IMR-90 (cell line): ENCODE measurements around the gene GRIN1. TPM values are rescaled to one million over a fixed set of nuclear protein-coding genes. Genes with fewer than 3 reads are reported as not detected.

ENCODE experiments used
- ATAC-seq: fragments of 200-7000 bp; cut with Tn5 transposase; 2 replicates; pipeline ENCODE4 v1.9.1; 2020; ENCODE audit warnings: low read depth, mild to moderate bottlenecking, moderate library complexity
- BruUV-seq: library from RNA; stranded (reverse); fragments of 400-500 nt; replicated peaks from 2 replicates; lab custom pipeline; 2021; lab: Mats Ljungman, UMichigan
- CTCF ChIA-PET: fragments of 300-600 bp; formaldehyde crosslinking; extraction: SDS; loops from one replicate; lab custom pipeline; 2021; ENCODE audit warnings: antibody characterized with exemption; lab: Yijun Ruan, JAX
- POLR2A ChIA-PET: fragments of 300-600 bp; sonication (Branson Sonifier 250); formaldehyde crosslinking; loops from one replicate; lab custom pipeline; 2022; ENCODE audit warnings: antibody characterized with exemption; ENCODE audit not compliant: unreplicated experiment; lab: Charles Lee
- DNase-seq: peaks from one replicate; pipeline ENCODE4 v3.0.0; 2013
- H2AFZ ChIP-seq: replicated peaks from 2 replicates; pipeline ENCODE3; 2013; ENCODE audit warnings: low read length, mild to moderate bottlenecking; ENCODE audit not compliant: poor library complexity
- H2AK5ac ChIP-seq: 2 replicates; pipeline ENCODE4 v1.6.1; 2013; ENCODE audit warnings: low read depth, low read length, inconsistent platforms
- H2AK9ac ChIP-seq: replicated peaks from 2 replicates; pipeline ENCODE3; 2013; ENCODE audit warnings: mild to moderate bottlenecking, low read depth, low read length, moderate library complexity; ENCODE audit not compliant: poor library complexity
- H2BK120ac ChIP-seq: 2 replicates; pipeline ENCODE4 v1.6.1; 2013; ENCODE audit warnings: low read depth, low read length, inconsistent platforms
- H2BK15ac ChIP-seq: 3 replicates; pipeline ENCODE4 v1.6.1; 2013; ENCODE audit warnings: low read depth, low read length, inconsistent platforms
- H2BK20ac ChIP-seq: 2 replicates; pipeline ENCODE4 v1.6.1; 2013; ENCODE audit warnings: low read depth, mild to moderate bottlenecking, inconsistent platforms, low read length, moderate library complexity
- H2BK5ac ChIP-seq: 2 replicates; pipeline ENCODE4 v1.6.1; 2013; ENCODE audit warnings: mild to moderate bottlenecking, low read depth, low read length, inconsistent platforms; ENCODE audit not compliant: poor library complexity, severe bottlenecking
- H3K14ac ChIP-seq: replicated peaks from 2 replicates; pipeline ENCODE4 v1.6.1; 2013; ENCODE audit warnings: low read depth, low read length, inconsistent platforms
- H3K18ac ChIP-seq: 2 replicates; pipeline ENCODE4 v1.6.1; 2013; ENCODE audit warnings: low read depth, low read length, control low read depth
- H3K23ac ChIP-seq: 2 replicates; pipeline ENCODE4 v1.6.1; 2013; ENCODE audit warnings: low read depth, low read length, inconsistent platforms
- H3K27ac ChIP-seq: 2 replicates; pipeline ENCODE4 v1.5.1; 2013; ENCODE audit warnings: mild to moderate bottlenecking, control low read depth, low read length; ENCODE audit not compliant: insufficient read depth
- H3K27me3 ChIP-seq: 2 replicates; pipeline ENCODE4 v1.6.1; 2013; ENCODE audit warnings: low read length; ENCODE audit not compliant: control insufficient read depth, insufficient read depth
- H3K36me3 ChIP-seq: 2 replicates; pipeline ENCODE4 v1.6.1; 2013; ENCODE audit warnings: low read length, mixed read lengths; ENCODE audit not compliant: control insufficient read depth, insufficient read depth
- H3K4ac ChIP-seq: 2 replicates; pipeline ENCODE4 v1.6.1; 2013; ENCODE audit warnings: low read depth, low read length, inconsistent platforms
- H3K4me1 ChIP-seq: 2 replicates; pipeline ENCODE4 v1.6.1; 2013; ENCODE audit warnings: low read length, mixed read lengths; ENCODE audit not compliant: control insufficient read depth, insufficient read depth
- H3K4me2 ChIP-seq: 2 replicates; pipeline ENCODE4 v1.6.1; 2013; ENCODE audit warnings: low read depth, mild to moderate bottlenecking, control low read depth, low read length, moderate library complexity
- H3K4me3 ChIP-seq: 2 replicates; pipeline ENCODE4 v1.5.1; 2013; ENCODE audit warnings: low read depth, mild to moderate bottlenecking, control low read depth, low read length, moderate library complexity; ENCODE audit not compliant: insufficient read depth
- H3K56ac ChIP-seq: 2 replicates; pipeline ENCODE4 v1.6.1; 2013; ENCODE audit warnings: low read length, inconsistent platforms; ENCODE audit not compliant: insufficient read depth; ENCODE audit errors: extremely low read depth
- H3K79me1 ChIP-seq, 2 experiments: 2 replicates each; pipeline ENCODE4 v1.6.1; 2013; ENCODE audit warnings: low read length in 2 of 2, inconsistent platforms in 1 of 2, low read depth in 1 of 2
- H3K9ac ChIP-seq: 2 replicates; pipeline ENCODE4 v1.6.1; 2013; ENCODE audit warnings: low read depth, low read length, control low read depth
- H3K9me1 ChIP-seq: 2 replicates; pipeline ENCODE4 v1.6.1; 2013; ENCODE audit warnings: low read length, inconsistent platforms; ENCODE audit not compliant: insufficient read depth
- H3K9me3 ChIP-seq: 2 replicates; pipeline ENCODE4 v1.6.1; 2013; ENCODE audit warnings: low read length; ENCODE audit not compliant: control insufficient read depth, insufficient read depth
- H4K20me1 ChIP-seq: 2 replicates; pipeline ENCODE4 v1.6.1; 2013; ENCODE audit warnings: low read length, inconsistent platforms; ENCODE audit not compliant: insufficient read depth
- H4K5ac ChIP-seq: 2 replicates; pipeline ENCODE4 v1.6.1; 2013; ENCODE audit warnings: mild to moderate bottlenecking, low read depth, low read length, control low read depth
- H4K8ac ChIP-seq, 2 experiments: 2 replicates each; pipeline ENCODE4 v1.6.1; 2013; ENCODE audit warnings: low read depth in 2 of 2, low read length in 2 of 2, control low read depth in 1 of 2, inconsistent platforms in 1 of 2
- H4K91ac ChIP-seq: 2 replicates; pipeline ENCODE4 v1.6.1; 2013; ENCODE audit warnings: low read depth, low read length, inconsistent platforms; ENCODE audit not compliant: insufficient read depth
- BHLHE40 ChIP-seq: fragments of 150-350 bp; IDR thresholded peaks from 2 replicates; pipeline ENCODE4 v1.6.1; 2016; ENCODE audit warnings: mild to moderate bottlenecking, low read depth, low read length
- CHD1 ChIP-seq: IDR thresholded peaks from 2 replicates; pipeline ENCODE4 v1.6.1; 2012; ENCODE audit warnings: low read depth, low read length, improper control_type of control experiment
- MAFK ChIP-seq: IDR thresholded peaks from 2 replicates; pipeline ENCODE4 v1.6.1; 2012; ENCODE audit warnings: low read depth, low read length, improper control_type of control experiment
- MAZ ChIP-seq: IDR thresholded peaks from 2 replicates; pipeline ENCODE4 v1.6.1; 2012; ENCODE audit warnings: low read depth, mild to moderate bottlenecking, low read length, improper control_type of control experiment, moderate library complexity, borderline replicate concordance
- MXI1 ChIP-seq: IDR thresholded peaks from 2 replicates; pipeline ENCODE4 v1.6.1; 2012; ENCODE audit warnings: low read depth, mild to moderate bottlenecking, low read length, moderate library complexity, borderline replicate concordance
- NFE2L2 ChIP-seq: fragments of 150-350 bp; IDR thresholded peaks from 2 replicates; pipeline ENCODE4 v1.6.1; 2016; ENCODE audit warnings: low read depth, mild to moderate bottlenecking, low read length
- POLR2A ChIP-seq: IDR thresholded peaks from 2 replicates; pipeline ENCODE4 v1.6.1; 2012; ENCODE audit warnings: mild to moderate bottlenecking, low read depth, low read length
- RAD21 ChIP-seq: IDR thresholded peaks from 2 replicates; pipeline ENCODE4 v1.6.1; 2012; ENCODE audit warnings: low read length, improper control_type of control experiment
- whole genome bisulfite sequencing, 2 experiments: methylation state at CpG; one replicate each; pipeline versions ENCODE4 v1.1.5 to v1.1.7; 2013; ENCODE audit warnings: missing lambda C conversion rate in 2 of 2; ENCODE audit not compliant: insufficient read length in 1 of 2; ENCODE audit errors: extremely low coverage in 2 of 2; 5-methylcytosine and 5-hydroxymethylcytosine counted together
- dilution Hi-C: fragments of 300-500 bp; cut with HindIII; formaldehyde crosslinking; loops from one replicate; pipeline ENCODE4 v1.14.3; 2018; ENCODE audit warnings: low sequenced_read_pairs; ENCODE audit not compliant: unreplicated experiment
- in situ Hi-C: fragments of 300-500 bp; cut with MboI; formaldehyde crosslinking; loops from 3 replicates; pipeline ENCODE4 v1.14.3; 2019; ENCODE audit warnings: low sequenced_read_pairs, inconsistent platforms, mixed read lengths
- intact Hi-C: fragments of 100-400 bp; cut with micrococcal nuclease; formaldehyde crosslinking; loops from 2 replicates; pipeline ENCODE4 v1.10.0; 2022
- polyA plus RNA-seq, 3 experiments: library from polyadenylated mRNA; depleted of rRNA; stranded (reverse); fragments of >200 nt; gene quantifications; 2 replicates each; pipeline ENCODE4 v1.2.3, GENCODE V29; 2012; ENCODE audit warnings: low replicate concordance in 1 of 3
- total RNA-seq: library from RNA; depleted of rRNA; stranded (reverse); fragments of >200 nt; gene quantifications from 2 replicates; pipeline ENCODE4 v1.2.3, GENCODE V29; 2012
- TF ChIP-seq, protein P1 (sequence below): fragments of 150-350 bp; IDR thresholded peaks from 2 replicates; pipeline ENCODE4 v1.6.1; 2017; ENCODE audit warnings: mild to moderate bottlenecking, antibody characterized with exemption, low read length, low read depth
- TF ChIP-seq, protein P2 (sequence below): fragments of 150-350 bp; IDR thresholded peaks from 2 replicates; pipeline ENCODE4 v1.6.1; 2016; ENCODE audit warnings: low read depth, mild to moderate bottlenecking, low read length, moderate library complexity, borderline replicate concordance
- TF ChIP-seq, protein P3 (sequence below): conservative IDR thresholded peaks from 2 replicates; pipeline ENCODE4 v1.5.1; 2012; ENCODE audit warnings: mild to moderate bottlenecking, low read depth, low read length, improper control_type of control experiment

The GRIN1 gene
- total and polyA plus RNA-seq, 2 of the 4 experiments (the other 2 are of a cell fraction): 0.09 TPM; not detected in 1

DNA sequence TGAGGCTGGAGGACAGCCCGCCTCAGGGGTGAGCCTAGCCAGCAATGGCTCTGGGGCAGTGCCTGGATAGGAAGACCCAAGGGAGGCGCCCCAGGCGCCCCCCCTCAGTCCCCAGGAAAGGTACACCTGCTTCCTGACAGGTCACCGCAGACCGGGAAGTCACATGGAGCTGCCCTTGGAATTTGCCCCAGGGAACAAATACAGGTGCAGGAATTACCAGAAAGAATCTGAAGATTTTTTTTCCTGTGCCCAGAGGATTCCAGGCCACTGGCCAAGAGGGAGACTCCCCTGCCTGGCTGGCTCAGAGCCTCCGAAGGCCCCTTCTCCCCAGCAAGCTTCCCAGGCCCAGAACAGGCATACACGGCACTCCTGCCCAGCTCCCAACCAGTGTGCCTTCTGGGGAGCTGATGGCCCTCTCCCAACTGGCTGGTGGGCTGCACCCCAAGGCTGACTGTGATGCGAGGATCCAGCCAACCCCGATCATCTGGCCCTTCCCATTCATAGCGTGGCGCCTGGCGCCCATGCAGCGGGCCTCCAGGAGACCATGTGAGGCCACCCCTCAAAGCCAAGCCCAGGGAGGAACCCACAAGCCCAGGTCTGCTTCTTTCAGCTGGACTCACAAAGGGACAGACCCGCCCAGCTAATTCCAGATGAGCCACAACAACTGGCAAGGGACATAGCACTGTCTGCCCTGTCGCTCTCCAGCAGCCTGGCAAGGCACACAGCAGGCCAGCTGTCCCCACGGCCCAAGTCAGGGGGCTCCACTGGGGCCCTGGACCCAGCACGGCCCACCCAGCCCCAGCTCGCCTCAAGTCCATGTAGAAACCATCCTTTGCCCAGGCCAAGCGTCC is 59.3 kb downstream of the GRIN1 start:
- Histone ChIP-seq H4K91ac (no peak overlapping the region), H3K14ac (no peak overlapping the region), H3K9ac (no peak overlapping the region), H4K20me1 (peaks cover 34% of the 10 kb centered on the region), H4K5ac (no peak overlapping the region), H3K4me3 (no peak overlapping the region), H2AK5ac (no peak overlapping the region), H3K36me3 (no peaks in the 10 kb centered on the region), H3K9me1 (0 out of 2 replicates have a peak, but pooled peaks cover 2% of the 10 kb centered on the region), H3K18ac (no peak overlapping the region), H3K27ac (no peak overlapping the region), H3K4me2 (peak overlapping the region; percentile 69; the same call in 1 of the 2 replicates), H2BK15ac (no peak overlapping the region), H4K8ac (no peak overlapping the region), H2AK9ac (peak overlapping the region; percentile 89), H3K9me3 (no peaks in the 10 kb centered on the region), H3K56ac (no peak overlapping the region), H2BK5ac (no peak overlapping the region), H3K4me1 (peaks cover 17% of the 10 kb centered on the region), H3K23ac (peak overlapping the region; percentile 51; the same call in 1 of the 2 replicates), H3K27me3 (no peaks in the 10 kb centered on the region), H2BK120ac (no peak overlapping the region), H2BK20ac (no peak overlapping the region), H3K79me1 (peaks cover 9 to 77% of the 10 kb centered on the region in 2 experiments), H2AFZ (no peak overlapping the region), H3K4ac (no peak overlapping the region)
- 89% methylated on average over 12 of the region's 19 CpGs; no CpG with 5 or more reads in 1 of the 2 experiments for WGBS, 2 experiments
- POLR2A ChIA-PET: interaction anchor here (1.3 kb wide), 2 partner anchors 9 to 43 kb away, joined by 3 to 4 read pairs; partner anchors contain the start of genes SSNA1 and TUBB4B
- in situ Hi-C loops: no loop called here
- CTCF ChIA-PET: no interaction called here
- BruUV-seq: no TSS peak
- intact Hi-C loops: no loop called here
- dilution Hi-C loops: no loop called here
- ATAC-seq: no peak
- DNase-seq: no peak
- no peak for TF ChIP-seq MAZ
- no peak for TF ChIP-seq POLR2A
- TF ChIP-seq CHD1: no peak
- TF ChIP-seq, protein P1, sequence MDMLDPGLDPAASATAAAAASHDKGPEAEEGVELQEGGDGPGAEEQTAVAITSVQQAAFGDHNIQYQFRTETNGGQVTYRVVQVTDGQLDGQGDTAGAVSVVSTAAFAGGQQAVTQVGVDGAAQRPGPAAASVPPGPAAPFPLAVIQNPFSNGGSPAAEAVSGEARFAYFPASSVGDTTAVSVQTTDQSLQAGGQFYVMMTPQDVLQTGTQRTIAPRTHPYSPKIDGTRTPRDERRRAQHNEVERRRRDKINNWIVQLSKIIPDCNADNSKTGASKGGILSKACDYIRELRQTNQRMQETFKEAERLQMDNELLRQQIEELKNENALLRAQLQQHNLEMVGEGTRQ: no peak
- TF ChIP-seq BHLHE40: no peak
- TF ChIP-seq, protein P2, sequence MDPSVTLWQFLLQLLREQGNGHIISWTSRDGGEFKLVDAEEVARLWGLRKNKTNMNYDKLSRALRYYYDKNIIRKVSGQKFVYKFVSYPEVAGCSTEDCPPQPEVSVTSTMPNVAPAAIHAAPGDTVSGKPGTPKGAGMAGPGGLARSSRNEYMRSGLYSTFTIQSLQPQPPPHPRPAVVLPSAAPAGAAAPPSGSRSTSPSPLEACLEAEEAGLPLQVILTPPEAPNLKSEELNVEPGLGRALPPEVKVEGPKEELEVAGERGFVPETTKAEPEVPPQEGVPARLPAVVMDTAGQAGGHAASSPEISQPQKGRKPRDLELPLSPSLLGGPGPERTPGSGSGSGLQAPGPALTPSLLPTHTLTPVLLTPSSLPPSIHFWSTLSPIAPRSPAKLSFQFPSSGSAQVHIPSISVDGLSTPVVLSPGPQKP: no peak
- TF ChIP-seq, protein P3, sequence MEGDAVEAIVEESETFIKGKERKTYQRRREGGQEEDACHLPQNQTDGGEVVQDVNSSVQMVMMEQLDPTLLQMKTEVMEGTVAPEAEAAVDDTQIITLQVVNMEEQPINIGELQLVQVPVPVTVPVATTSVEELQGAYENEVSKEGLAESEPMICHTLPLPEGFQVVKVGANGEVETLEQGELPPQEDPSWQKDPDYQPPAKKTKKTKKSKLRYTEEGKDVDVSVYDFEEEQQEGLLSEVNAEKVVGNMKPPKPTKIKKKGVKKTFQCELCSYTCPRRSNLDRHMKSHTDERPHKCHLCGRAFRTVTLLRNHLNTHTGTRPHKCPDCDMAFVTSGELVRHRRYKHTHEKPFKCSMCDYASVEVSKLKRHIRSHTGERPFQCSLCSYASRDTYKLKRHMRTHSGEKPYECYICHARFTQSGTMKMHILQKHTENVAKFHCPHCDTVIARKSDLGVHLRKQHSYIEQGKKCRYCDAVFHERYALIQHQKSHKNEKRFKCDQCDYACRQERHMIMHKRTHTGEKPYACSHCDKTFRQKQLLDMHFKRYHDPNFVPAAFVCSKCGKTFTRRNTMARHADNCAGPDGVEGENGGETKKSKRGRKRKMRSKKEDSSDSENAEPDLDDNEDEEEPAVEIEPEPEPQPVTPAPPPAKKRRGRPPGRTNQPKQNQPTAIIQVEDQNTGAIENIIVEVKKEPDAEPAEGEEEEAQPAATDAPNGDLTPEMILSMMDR: no peak
- TF ChIP-seq RAD21: no peak
- no peak for TF ChIP-seq MAFK
- TF ChIP-seq NFE2L2: no peak
- TF ChIP-seq MXI1: no peak
